ENCODE data around the gene PITX3.
"Not testable (repeated sequence)": the region's sequence is repeated elsewhere in the genome, so short reads cannot be mapped to it uniquely, and the experiment has no call there.

PITX3 gene

GRCh38 chr10:102269017-102269416, 27.7 kb upstream of the PITX3 start:
- H3K4me3 ChIP-seq (ENCODE audit: low read length), result no peak overlapping the region
- TF ChIP-seq ZNF274 (IDR thresholded peaks at IDR 0.05; ENCODE audit: low read depth, low read length), result no peak

GRCh38 chr10:102268375-102268888, 27.1 kb upstream of the PITX3 start:
- H3K4me3 ChIP-seq (ENCODE audit: low read length), result no peak overlapping the region
- no peak for TF ChIP-seq ZNF274 (IDR thresholded peaks at IDR 0.05; ENCODE audit: low read depth, low read length)

- TF ChIP-seq ZNF274 (IDR thresholded peaks at IDR 0.05; ENCODE audit: low read depth, low read length), result no peak
- no peak overlapping the region for H3K4me3 ChIP-seq (ENCODE audit: low read length)
These were observed 26.4 kb upstream of the PITX3 start for GRCh38 chr10:102267748-102268147.

- H3K4me3 ChIP-seq (ENCODE audit: low read length), result no peak overlapping the region
- no peak for TF ChIP-seq ZNF274 (IDR thresholded peaks at IDR 0.05; ENCODE audit: low read depth, low read length)
These were observed 25.4 kb upstream of the PITX3 start for GRCh38 chr10:102266670-102267069.

- H3K4me3 ChIP-seq (ENCODE audit: low read length), result no peak overlapping the region
- TF ChIP-seq ZNF274 (IDR thresholded peaks at IDR 0.05; ENCODE audit: low read depth, low read length), result no peak
These were observed 23.1 kb upstream of the PITX3 start for GRCh38 chr10:102264371-102264770.

- TF ChIP-seq ZNF274 (IDR thresholded peaks at IDR 0.05; ENCODE audit: low read depth, low read length), result no peak
- no peak overlapping the region for H3K4me3 ChIP-seq (ENCODE audit: low read length)
These were observed 21.5 kb upstream of the PITX3 start for GRCh38 chr10:102262744-102263370.

- H3K4me3 ChIP-seq (ENCODE audit: low read length), result no peak overlapping the region
- TF ChIP-seq ZNF274 (IDR thresholded peaks at IDR 0.05; ENCODE audit: low read depth, low read length), result no peak
These were observed 20.5 kb upstream of the PITX3 start for GRCh38 chr10:102261842-102262241.

GRCh38 chr10:102261196-102261595, 19.9 kb upstream of the PITX3 start:
- H3K4me3 ChIP-seq (ENCODE audit: low read length), result no peak overlapping the region
- TF ChIP-seq ZNF274 (IDR thresholded peaks at IDR 0.05; ENCODE audit: low read depth, low read length), result no peak

- no peak for TF ChIP-seq ZNF274 (IDR thresholded peaks at IDR 0.05; ENCODE audit: low read depth, low read length)
- no peak overlapping the region for H3K4me3 ChIP-seq (ENCODE audit: low read length)
These were observed 14.1 kb upstream of the PITX3 start for GRCh38 chr10:102255404-102255803.

- TF ChIP-seq ZNF274 (IDR thresholded peaks at IDR 0.05; ENCODE audit: low read depth, low read length), result no peak
These were observed 13.1 kb upstream of the PITX3 start for GRCh38 chr10:102254426-102254825.

GRCh38 chr10:102252508-102252907, 11.2 kb upstream of the PITX3 start:
- H3K4me3 ChIP-seq (ENCODE audit: low read length), result not testable (repeated sequence)

More at GRCh38 chr10:102254426-102254825, 13.1 kb upstream of the PITX3 start:
- no peak overlapping the region for H3K4me3 ChIP-seq (ENCODE audit: low read length)

- no peak overlapping the region for H3K4me3 ChIP-seq (ENCODE audit: low read length)
- TF ChIP-seq ZNF274 (IDR thresholded peaks at IDR 0.05; ENCODE audit: low read depth, low read length), result no peak
These were observed 6.4 kb upstream of the PITX3 start for GRCh38 chr10:102247734-102248133.

- H3K4me3 ChIP-seq (ENCODE audit: low read length), result peak overlapping the region; percentile 98
- no peak for TF ChIP-seq ZNF274 (IDR thresholded peaks at IDR 0.05; ENCODE audit: low read depth, low read length)
These were observed 4.9 kb upstream of the PITX3 start for GRCh38 chr10:102246261-102246660.

- no peak for TF ChIP-seq ZNF274 (IDR thresholded peaks at IDR 0.05; ENCODE audit: low read depth, low read length)
- H3K4me3 ChIP-seq (ENCODE audit: low read length), result peak overlapping the region; percentile 98
These were observed 4.6 kb upstream of the PITX3 start for GRCh38 chr10:102245932-102246251.

GRCh38 chr10:102245082-102245931, 4.0 kb upstream of the PITX3 start, which contains the start of gene GBF1:
GBF1 (plus strand) TSS chr10:102245532; CDS start chr10:102258939, 13,407 bp downstream.
- no peak for TF ChIP-seq ZNF274 (IDR thresholded peaks at IDR 0.05; ENCODE audit: low read depth, low read length)
- peak within 1 kb of the TSS; percentile 98 for H3K4me3 ChIP-seq (ENCODE audit: low read length)
